SK-N-SH (cell line): ENCODE results near the gene SLAIN1.

ENCODE experiments used
- EZH2phosphoT487 ChIP-seq: fragments of 200-600 bp; sonication (generic); IDR thresholded peaks from 2 replicates; pipeline ENCODE4 v1.6.1; 2017; ENCODE audit warnings: low read depth, mixed run types, mild to moderate bottlenecking, antibody characterized with exemption, moderate library complexity, borderline replicate concordance
- POLR2AphosphoS5 ChIP-seq: IDR thresholded peaks from 2 replicates; pipeline ENCODE4 v1.6.1; 2012; ENCODE audit warnings: low read depth, low read length
- SMC3 ChIP-seq: IDR thresholded peaks from 2 replicates; pipeline ENCODE4 v1.6.1; 2012; ENCODE audit warnings: low read depth, low read length, improper control_type of control experiment
- TEAD4 ChIP-seq: IDR thresholded peaks from 2 replicates; pipeline ENCODE4 v1.4.0; 2012; ENCODE audit warnings: mild to moderate bottlenecking, borderline replicate concordance; ENCODE audit not compliant: insufficient read depth
- TF ChIP-seq, protein P1 (sequence below): fragments of 200-600 bp; sonication (generic); IDR thresholded peaks from 2 replicates; pipeline ENCODE4 v1.6.1; 2017; ENCODE audit warnings: antibody characterized with exemption, mild to moderate bottlenecking, moderate library complexity
- TF ChIP-seq, protein P2 (sequence below): IDR thresholded peaks from 2 replicates; pipeline ENCODE4 v1.6.1; 2012; ENCODE audit warnings: mild to moderate bottlenecking, low read depth, low read length, moderate library complexity

DNA sequence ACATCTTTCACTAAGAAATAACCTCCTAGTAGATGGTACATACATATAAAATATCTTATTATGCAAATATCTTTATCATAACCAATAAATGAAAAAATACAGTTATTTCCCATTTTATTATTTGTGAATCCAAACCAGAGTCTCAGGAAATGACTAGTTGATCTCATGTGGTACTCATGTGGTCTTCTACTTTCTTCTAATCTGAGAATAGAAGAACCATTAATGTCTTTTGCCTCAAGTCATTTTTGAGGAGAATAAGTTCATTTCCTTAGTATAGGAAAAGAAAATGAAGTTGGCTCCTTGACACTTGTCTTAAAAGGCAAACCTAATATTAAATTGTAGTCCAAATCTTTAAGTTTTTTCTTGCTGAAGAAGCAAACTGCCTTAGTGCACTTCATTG lies 114.5 kb downstream of the SLAIN1 start:
- TF ChIP-seq, protein P1, sequence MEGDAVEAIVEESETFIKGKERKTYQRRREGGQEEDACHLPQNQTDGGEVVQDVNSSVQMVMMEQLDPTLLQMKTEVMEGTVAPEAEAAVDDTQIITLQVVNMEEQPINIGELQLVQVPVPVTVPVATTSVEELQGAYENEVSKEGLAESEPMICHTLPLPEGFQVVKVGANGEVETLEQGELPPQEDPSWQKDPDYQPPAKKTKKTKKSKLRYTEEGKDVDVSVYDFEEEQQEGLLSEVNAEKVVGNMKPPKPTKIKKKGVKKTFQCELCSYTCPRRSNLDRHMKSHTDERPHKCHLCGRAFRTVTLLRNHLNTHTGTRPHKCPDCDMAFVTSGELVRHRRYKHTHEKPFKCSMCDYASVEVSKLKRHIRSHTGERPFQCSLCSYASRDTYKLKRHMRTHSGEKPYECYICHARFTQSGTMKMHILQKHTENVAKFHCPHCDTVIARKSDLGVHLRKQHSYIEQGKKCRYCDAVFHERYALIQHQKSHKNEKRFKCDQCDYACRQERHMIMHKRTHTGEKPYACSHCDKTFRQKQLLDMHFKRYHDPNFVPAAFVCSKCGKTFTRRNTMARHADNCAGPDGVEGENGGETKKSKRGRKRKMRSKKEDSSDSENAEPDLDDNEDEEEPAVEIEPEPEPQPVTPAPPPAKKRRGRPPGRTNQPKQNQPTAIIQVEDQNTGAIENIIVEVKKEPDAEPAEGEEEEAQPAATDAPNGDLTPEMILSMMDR: no peak
- TF ChIP-seq SMC3 (no peak), TEAD4 (no peak), EZH2phosphoT487 (no peak), POLR2AphosphoS5 (no peak)
- TF ChIP-seq, protein P2, sequence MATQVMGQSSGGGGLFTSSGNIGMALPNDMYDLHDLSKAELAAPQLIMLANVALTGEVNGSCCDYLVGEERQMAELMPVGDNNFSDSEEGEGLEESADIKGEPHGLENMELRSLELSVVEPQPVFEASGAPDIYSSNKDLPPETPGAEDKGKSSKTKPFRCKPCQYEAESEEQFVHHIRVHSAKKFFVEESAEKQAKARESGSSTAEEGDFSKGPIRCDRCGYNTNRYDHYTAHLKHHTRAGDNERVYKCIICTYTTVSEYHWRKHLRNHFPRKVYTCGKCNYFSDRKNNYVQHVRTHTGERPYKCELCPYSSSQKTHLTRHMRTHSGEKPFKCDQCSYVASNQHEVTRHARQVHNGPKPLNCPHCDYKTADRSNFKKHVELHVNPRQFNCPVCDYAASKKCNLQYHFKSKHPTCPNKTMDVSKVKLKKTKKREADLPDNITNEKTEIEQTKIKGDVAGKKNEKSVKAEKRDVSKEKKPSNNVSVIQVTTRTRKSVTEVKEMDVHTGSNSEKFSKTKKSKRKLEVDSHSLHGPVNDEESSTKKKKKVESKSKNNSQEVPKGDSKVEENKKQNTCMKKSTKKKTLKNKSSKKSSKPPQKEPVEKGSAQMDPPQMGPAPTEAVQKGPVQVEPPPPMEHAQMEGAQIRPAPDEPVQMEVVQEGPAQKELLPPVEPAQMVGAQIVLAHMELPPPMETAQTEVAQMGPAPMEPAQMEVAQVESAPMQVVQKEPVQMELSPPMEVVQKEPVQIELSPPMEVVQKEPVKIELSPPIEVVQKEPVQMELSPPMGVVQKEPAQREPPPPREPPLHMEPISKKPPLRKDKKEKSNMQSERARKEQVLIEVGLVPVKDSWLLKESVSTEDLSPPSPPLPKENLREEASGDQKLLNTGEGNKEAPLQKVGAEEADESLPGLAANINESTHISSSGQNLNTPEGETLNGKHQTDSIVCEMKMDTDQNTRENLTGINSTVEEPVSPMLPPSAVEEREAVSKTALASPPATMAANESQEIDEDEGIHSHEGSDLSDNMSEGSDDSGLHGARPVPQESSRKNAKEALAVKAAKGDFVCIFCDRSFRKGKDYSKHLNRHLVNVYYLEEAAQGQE: no peak
